Fibroblast of villous mesenchyme (primary cell): ENCODE data around the gene L1CAM. TPM values are rescaled to one million over a fixed set of nuclear protein-coding genes. Genes with fewer than 3 reads are reported as not detected.
A peak's percentile ranks its signal among the peaks of the same experiment; 100 is the strongest.

ENCODE experiments used
- DNase-seq: peaks from one replicate; pipeline ENCODE4 v3.0.0-alpha.2; 2010; ENCODE audit warnings: low read depth
- H3K4me3 ChIP-seq: 2 replicates; pipeline ENCODE4 v1.5.1; 2011; ENCODE audit warnings: low read depth, mild to moderate bottlenecking, low read length
- total RNA-seq: library from RNA; depleted of rRNA; stranded (reverse); fragments of >200 nt; gene quantifications from 2 replicates; pipeline ENCODE4 v1.2.3, GENCODE V29; 2012
- TF ChIP-seq, protein P1 (sequence below): IDR thresholded peaks from 2 replicates; pipeline ENCODE4 v1.5.1; 2012; ENCODE audit warnings: low read depth, mild to moderate bottlenecking, low read length; ENCODE audit not compliant: insufficient read depth

Gene L1CAM
- total RNA-seq, 1 donor = 54.4 TPM

DNA sequence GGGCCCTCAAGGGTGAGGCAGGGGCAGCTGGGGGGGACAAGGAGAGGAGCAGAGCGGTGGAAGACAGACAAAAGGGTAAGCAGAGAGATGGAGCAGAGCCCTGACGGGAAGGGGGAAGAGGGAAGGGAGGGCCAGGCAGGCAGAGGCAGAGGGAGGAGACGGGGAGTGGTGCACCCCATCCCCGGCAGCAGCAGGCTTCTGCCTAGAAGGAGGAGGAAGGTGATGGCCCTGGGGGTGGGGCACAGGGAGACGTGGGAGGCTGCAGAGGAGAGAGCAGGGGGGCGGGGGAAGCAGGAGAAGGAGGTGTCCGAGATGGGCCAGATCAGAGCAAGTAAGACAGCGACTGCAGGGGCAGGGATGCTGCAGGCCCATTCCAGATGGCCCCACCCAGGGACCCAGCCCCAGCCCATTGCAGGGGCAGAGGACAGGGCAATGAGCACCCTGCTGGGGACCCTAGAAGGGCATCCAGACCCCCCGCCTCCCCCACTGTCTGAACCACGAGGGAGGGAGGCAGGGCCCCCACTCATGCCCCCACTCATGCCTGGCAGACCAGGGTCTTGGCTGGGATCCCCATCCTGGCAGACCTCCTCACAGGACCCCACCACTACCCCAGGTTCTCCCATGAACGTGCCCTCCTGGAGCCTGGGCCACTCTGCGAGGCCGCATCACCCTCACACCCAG is 2.7 kb downstream of the L1CAM start:
- no peak for DNase-seq
- no peak overlapping the region for H3K4me3 ChIP-seq
- TF ChIP-seq, protein P1, sequence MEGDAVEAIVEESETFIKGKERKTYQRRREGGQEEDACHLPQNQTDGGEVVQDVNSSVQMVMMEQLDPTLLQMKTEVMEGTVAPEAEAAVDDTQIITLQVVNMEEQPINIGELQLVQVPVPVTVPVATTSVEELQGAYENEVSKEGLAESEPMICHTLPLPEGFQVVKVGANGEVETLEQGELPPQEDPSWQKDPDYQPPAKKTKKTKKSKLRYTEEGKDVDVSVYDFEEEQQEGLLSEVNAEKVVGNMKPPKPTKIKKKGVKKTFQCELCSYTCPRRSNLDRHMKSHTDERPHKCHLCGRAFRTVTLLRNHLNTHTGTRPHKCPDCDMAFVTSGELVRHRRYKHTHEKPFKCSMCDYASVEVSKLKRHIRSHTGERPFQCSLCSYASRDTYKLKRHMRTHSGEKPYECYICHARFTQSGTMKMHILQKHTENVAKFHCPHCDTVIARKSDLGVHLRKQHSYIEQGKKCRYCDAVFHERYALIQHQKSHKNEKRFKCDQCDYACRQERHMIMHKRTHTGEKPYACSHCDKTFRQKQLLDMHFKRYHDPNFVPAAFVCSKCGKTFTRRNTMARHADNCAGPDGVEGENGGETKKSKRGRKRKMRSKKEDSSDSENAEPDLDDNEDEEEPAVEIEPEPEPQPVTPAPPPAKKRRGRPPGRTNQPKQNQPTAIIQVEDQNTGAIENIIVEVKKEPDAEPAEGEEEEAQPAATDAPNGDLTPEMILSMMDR = no peak

DNA sequence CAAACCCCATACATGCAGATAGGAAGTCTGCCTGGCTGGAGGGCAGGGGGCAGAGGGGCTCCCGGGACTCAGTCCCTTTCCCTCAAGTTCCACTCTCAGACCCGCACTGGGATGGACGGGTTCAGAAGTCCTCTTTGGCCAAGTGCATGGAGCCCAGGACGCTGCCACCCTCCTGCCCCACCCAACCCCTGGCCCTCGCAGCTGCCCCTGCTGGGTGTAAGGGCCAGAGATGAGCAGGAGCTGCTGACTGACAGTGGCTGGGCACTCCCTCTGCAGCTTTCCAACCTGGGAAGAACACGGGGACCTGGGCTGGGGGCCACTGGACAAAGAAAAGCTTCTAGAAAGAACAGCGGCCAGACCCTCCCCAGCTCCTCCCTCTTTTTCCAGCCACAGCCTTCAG is 3.4 kb downstream of the L1CAM start:
- no peak for DNase-seq
- TF ChIP-seq, protein P1 = no peak
- H3K4me3 ChIP-seq = no peak overlapping the region

GRCh38 chrX:153882086-153882498 is 3.9 kb downstream of the L1CAM start:
- H3K4me3 ChIP-seq = no peak overlapping the region
- TF ChIP-seq, protein P1 = no peak
- peak; percentile 12 for DNase-seq

DNA sequence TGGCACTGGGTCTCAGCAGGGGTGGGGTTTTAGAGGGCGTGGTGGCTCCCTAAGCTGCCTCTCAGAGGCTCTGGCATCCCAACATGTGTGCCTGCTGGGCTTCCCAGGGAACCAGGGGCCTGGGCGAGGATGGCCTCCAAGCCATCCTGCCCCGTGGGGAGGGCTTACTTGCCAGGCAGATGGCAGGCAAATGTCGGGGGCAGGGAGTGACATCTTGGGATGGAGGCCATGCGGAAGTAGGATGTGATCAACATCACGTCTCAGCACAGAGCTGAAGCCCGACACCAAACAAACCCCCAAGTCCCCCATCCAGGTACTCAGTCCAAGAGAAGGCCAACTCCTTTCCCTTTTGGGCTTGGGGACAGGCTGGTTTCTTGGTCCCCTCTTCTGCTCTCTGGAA is 4.7 kb downstream of the L1CAM start:
- H3K4me3 ChIP-seq = no peak overlapping the region
- DNase-seq = no peak
- TF ChIP-seq, protein P1 = no peak

DNA sequence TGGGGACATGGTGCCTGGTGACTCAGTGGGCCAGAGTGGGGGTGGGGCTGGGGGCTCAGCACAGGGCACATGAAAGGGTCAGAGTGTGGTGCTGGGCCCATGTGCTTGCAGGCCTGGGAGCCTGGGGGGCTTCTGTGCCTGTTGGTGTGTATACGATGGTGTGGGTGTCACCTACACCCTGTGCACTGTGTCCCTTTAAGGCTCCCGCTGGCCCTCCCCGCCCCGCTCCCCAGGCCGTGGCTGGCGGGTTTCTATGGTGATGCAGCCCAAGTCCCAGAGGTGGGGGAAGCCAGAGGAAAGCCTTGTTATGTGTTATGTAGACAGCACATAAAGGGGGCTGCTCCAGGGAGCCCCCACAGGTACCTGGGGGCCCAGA is 5.5 kb downstream of the L1CAM start:
- TF ChIP-seq, protein P1 = no peak
- H3K4me3 ChIP-seq = no peak overlapping the region
- DNase-seq = no peak

DNA sequence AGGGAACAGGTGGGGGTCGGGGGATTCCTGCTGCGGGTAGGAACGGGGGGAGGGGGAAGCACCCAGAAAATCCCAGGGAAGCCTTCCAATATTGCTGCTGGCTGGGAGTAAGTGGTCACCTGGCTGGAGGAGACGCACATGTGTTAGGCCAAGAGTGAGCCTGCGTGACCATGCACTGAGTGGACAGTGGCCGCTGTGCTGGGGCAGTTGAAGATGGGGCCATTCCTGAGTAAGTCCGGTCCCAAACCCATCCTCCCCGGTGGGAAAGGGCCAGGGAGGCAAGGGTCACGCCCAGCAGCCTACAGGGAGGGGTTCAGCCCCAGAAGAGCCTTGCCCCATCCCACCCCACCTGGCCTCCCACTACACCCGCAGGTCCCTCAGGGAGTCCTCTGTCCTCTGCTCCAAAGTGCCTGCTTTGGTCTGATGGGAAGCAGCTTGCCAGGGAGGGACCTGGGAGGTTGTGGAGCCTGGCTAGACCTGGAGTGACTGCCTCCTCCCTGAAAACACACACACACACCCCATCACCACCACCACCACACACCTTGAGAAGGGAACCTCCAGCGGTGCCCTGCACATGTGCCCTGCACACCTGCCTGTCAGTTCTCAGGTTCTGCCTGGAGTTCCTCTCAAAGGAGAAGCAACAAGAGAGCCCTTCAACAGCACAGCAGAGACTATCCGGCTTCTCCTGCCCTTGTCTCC is 6.1 kb downstream of the L1CAM start:
- H3K4me3 ChIP-seq = no peak overlapping the region
- TF ChIP-seq, protein P1 = no peak
- no peak for DNase-seq
